HEK293 (cell line): Measurements from ENCODE around the gene ATP6V0A4.

ENCODE experiments used
- GLI4 ChIP-seq: fragments of 450-650 bp; formaldehyde crosslinking; IDR thresholded peaks from 2 replicates; pipeline ENCODE4 v1.5.1; 2016; ENCODE audit warnings: missing biosample characterization, missing genetic modification characterization
- KLF9 ChIP-seq: fragments of 450-650 bp; formaldehyde crosslinking; IDR thresholded peaks from 2 replicates; pipeline ENCODE4 v1.5.1; 2016; ENCODE audit warnings: missing biosample characterization, missing genetic modification characterization, low read depth
- MZF1 ChIP-seq: fragments of 450-650 bp; formaldehyde crosslinking; IDR thresholded peaks from 2 replicates; pipeline ENCODE4 v1.5.1; 2017; ENCODE audit warnings: missing biosample characterization, missing genetic modification characterization, borderline replicate concordance
- ZBTB11 ChIP-seq: fragments of 450-650 bp; formaldehyde crosslinking; conservative IDR thresholded peaks from 2 replicates; pipeline ENCODE4 v1.5.1; 2016; ENCODE audit warnings: low read depth, missing biosample characterization, missing genetic modification characterization
- ZBTB8A ChIP-seq: fragments of 450-650 bp; formaldehyde crosslinking; IDR thresholded peaks from 2 replicates; pipeline ENCODE4 v1.5.1; 2016; ENCODE audit warnings: missing biosample characterization, missing genetic modification characterization
- ZIC2 ChIP-seq: fragments of 450-650 bp; formaldehyde crosslinking; IDR thresholded peaks from 2 replicates; pipeline ENCODE4 v1.5.1; 2016; ENCODE audit warnings: missing biosample characterization, missing genetic modification characterization
- ZNF19 ChIP-seq: fragments of 450-650 bp; formaldehyde crosslinking; IDR thresholded peaks from 2 replicates; pipeline ENCODE4; 2016; ENCODE audit warnings: missing biosample characterization, missing genetic modification characterization, low read depth
- ZNF341 ChIP-seq: fragments of 450-650 bp; formaldehyde crosslinking; IDR thresholded peaks from 2 replicates; pipeline ENCODE4; 2016; ENCODE audit warnings: low read depth, missing biosample characterization, missing genetic modification characterization
- ZNF394 ChIP-seq: fragments of 450-650 bp; formaldehyde crosslinking; IDR thresholded peaks from 2 replicates; pipeline ENCODE4 v1.5.1; 2016; ENCODE audit warnings: missing biosample characterization, missing genetic modification characterization, mild to moderate bottlenecking, moderate library complexity, borderline replicate concordance
- ZNF426 ChIP-seq: fragments of 450-650 bp; formaldehyde crosslinking; IDR thresholded peaks from 2 replicates; pipeline ENCODE4 v1.5.1; 2017; ENCODE audit warnings: missing biosample characterization, missing genetic modification characterization, mild to moderate bottlenecking, inconsistent platforms, moderate library complexity
- ZNF518A ChIP-seq: fragments of 450-650 bp; formaldehyde crosslinking; conservative IDR thresholded peaks from 2 replicates; pipeline ENCODE4 v1.5.1; 2016; ENCODE audit warnings: low read depth, missing biosample characterization, missing genetic modification characterization
- ZNF529 ChIP-seq: fragments of 450-650 bp; formaldehyde crosslinking; IDR thresholded peaks from 2 replicates; pipeline ENCODE4 v1.5.1; 2017; ENCODE audit warnings: missing genetic modification characterization, missing biosample characterization; ENCODE audit not compliant: insufficient replicate concordance
- ZNF555 ChIP-seq: fragments of 450-650 bp; formaldehyde crosslinking; conservative IDR thresholded peaks from 2 replicates; pipeline ENCODE4 v1.5.1; 2017; ENCODE audit warnings: missing biosample characterization, mild to moderate bottlenecking, missing genetic modification characterization, inconsistent platforms
- ZNF623 ChIP-seq: fragments of 450-650 bp; formaldehyde crosslinking; IDR thresholded peaks from 2 replicates; pipeline ENCODE4 v1.5.1; 2016; ENCODE audit warnings: missing biosample characterization, missing genetic modification characterization
- ZNF654 ChIP-seq: fragments of 450-650 bp; formaldehyde crosslinking; IDR thresholded peaks from 2 replicates; pipeline ENCODE4 v1.5.1; 2016; ENCODE audit warnings: low read depth, missing biosample characterization, missing genetic modification characterization
- ZNF707 ChIP-seq: fragments of 450-650 bp; formaldehyde crosslinking; IDR thresholded peaks from 2 replicates; pipeline ENCODE4 v1.5.1; 2016; ENCODE audit warnings: missing biosample characterization, missing genetic modification characterization
- TF ChIP-seq, protein P1 (sequence below): fragments of 450-650 bp; formaldehyde crosslinking; IDR thresholded peaks from 2 replicates; pipeline ENCODE4 v1.5.1; 2016; ENCODE audit warnings: missing biosample characterization, missing genetic modification characterization, borderline replicate concordance
- TF ChIP-seq, protein P2 (sequence below): fragments of 450-650 bp; formaldehyde crosslinking; IDR thresholded peaks from 2 replicates; pipeline ENCODE4 v1.5.1; 2016; ENCODE audit warnings: missing biosample characterization, missing genetic modification characterization

ATP6V0A4 gene

GRCh38 chr7:138822867-138823535 lies 25.0 kb upstream of the ATP6V0A4 start (continued):
- TF ChIP-seq ZBTB11 (tag by site-specific recombination) (peak; percentile 70), ZNF394 (tag by site-specific recombination) (peak; percentile 92), ZNF654 (peak; percentile 28; the same call in 1 of the 2 replicates), ZNF518A (tag by site-specific recombination) (peak; percentile 81), ZNF426 (tag by site-specific recombination) (peak; percentile 92), ZNF623 (tag by site-specific recombination) (peak; percentile 62), ZNF707 (tag by site-specific recombination) (no peak), ZNF341 (tag by site-specific recombination) (peak; percentile 22; the same call in 1 of the 2 replicates), ZIC2 (tag by site-specific recombination) (no peak), ZNF19 (0 out of 2 replicates have a peak, but pooled peaks have one; percentile 28), ZNF529 (tag by site-specific recombination) (no peak), GLI4 (tag by site-specific recombination) (no peak), MZF1 (tag by site-specific recombination) (no peak), ZNF555 (peak; percentile 77), KLF9 (tag by site-specific recombination) (no peak), ZBTB8A (peak; percentile 51; the same call in 1 of the 2 replicates)
- TF ChIP-seq, protein P1, sequence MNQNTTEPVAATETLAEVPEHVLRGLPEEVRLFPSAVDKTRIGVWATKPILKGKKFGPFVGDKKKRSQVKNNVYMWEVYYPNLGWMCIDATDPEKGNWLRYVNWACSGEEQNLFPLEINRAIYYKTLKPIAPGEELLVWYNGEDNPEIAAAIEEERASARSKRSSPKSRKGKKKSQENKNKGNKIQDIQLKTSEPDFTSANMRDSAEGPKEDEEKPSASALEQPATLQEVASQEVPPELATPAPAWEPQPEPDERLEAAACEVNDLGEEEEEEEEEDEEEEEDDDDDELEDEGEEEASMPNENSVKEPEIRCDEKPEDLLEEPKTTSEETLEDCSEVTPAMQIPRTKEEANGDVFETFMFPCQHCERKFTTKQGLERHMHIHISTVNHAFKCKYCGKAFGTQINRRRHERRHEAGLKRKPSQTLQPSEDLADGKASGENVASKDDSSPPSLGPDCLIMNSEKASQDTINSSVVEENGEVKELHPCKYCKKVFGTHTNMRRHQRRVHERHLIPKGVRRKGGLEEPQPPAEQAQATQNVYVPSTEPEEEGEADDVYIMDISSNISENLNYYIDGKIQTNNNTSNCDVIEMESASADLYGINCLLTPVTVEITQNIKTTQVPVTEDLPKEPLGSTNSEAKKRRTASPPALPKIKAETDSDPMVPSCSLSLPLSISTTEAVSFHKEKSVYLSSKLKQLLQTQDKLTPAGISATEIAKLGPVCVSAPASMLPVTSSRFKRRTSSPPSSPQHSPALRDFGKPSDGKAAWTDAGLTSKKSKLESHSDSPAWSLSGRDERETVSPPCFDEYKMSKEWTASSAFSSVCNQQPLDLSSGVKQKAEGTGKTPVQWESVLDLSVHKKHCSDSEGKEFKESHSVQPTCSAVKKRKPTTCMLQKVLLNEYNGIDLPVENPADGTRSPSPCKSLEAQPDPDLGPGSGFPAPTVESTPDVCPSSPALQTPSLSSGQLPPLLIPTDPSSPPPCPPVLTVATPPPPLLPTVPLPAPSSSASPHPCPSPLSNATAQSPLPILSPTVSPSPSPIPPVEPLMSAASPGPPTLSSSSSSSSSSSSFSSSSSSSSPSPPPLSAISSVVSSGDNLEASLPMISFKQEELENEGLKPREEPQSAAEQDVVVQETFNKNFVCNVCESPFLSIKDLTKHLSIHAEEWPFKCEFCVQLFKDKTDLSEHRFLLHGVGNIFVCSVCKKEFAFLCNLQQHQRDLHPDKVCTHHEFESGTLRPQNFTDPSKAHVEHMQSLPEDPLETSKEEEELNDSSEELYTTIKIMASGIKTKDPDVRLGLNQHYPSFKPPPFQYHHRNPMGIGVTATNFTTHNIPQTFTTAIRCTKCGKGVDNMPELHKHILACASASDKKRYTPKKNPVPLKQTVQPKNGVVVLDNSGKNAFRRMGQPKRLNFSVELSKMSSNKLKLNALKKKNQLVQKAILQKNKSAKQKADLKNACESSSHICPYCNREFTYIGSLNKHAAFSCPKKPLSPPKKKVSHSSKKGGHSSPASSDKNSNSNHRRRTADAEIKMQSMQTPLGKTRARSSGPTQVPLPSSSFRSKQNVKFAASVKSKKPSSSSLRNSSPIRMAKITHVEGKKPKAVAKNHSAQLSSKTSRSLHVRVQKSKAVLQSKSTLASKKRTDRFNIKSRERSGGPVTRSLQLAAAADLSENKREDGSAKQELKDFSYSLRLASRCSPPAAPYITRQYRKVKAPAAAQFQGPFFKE (tag by site-specific recombination), result no peak
- TF ChIP-seq, protein P2, sequence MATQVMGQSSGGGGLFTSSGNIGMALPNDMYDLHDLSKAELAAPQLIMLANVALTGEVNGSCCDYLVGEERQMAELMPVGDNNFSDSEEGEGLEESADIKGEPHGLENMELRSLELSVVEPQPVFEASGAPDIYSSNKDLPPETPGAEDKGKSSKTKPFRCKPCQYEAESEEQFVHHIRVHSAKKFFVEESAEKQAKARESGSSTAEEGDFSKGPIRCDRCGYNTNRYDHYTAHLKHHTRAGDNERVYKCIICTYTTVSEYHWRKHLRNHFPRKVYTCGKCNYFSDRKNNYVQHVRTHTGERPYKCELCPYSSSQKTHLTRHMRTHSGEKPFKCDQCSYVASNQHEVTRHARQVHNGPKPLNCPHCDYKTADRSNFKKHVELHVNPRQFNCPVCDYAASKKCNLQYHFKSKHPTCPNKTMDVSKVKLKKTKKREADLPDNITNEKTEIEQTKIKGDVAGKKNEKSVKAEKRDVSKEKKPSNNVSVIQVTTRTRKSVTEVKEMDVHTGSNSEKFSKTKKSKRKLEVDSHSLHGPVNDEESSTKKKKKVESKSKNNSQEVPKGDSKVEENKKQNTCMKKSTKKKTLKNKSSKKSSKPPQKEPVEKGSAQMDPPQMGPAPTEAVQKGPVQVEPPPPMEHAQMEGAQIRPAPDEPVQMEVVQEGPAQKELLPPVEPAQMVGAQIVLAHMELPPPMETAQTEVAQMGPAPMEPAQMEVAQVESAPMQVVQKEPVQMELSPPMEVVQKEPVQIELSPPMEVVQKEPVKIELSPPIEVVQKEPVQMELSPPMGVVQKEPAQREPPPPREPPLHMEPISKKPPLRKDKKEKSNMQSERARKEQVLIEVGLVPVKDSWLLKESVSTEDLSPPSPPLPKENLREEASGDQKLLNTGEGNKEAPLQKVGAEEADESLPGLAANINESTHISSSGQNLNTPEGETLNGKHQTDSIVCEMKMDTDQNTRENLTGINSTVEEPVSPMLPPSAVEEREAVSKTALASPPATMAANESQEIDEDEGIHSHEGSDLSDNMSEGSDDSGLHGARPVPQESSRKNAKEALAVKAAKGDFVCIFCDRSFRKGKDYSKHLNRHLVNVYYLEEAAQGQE (tag by site-specific recombination), result peak; percentile 60; the same call in 1 of the 2 replicates
